ENCODE measurements around the gene MSI2. TPM values are rescaled to one million over a fixed set of nuclear protein-coding genes. Genes with fewer than 3 reads are reported as not detected.

The MSI2 gene
- polyA plus RNA-seq, 3 donors from 2014 or later = 0.88 to 3.6 (median 2.4) TPM

DNA sequence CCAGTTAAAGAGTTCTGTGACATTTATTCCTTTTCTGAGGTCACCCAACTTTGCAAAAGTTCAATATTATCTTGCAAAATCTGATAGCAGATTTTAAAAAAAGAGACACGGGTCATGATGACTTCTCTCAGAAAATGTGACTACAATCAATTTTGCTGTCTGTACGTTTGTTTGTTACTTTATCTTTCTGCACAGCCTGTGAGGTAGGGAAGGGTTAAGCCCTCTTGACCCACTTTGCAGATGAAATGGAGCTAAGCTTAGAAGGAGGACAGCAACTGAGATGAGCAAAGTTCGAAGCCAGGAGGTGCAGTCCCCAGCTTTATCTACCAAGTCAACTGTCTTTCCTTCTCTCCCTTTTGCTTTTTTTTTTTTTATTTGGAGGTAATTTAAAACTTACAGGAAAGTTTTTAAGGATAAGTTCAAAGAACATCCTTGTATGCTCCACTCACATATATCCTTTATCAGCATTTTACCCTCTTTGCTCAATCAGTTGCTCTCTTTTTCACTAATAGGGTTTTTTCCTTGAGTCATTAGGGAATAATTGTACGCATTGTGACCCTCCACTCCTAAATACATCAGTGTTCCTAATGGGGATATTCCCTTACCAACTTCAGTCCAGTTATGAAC lies 86.8 kb downstream of the MSI2 start:
- Mint-ChIP-seq H3K27ac (no peak overlapping the region), H3K4me1 (peaks cover 16 to 17% of the 10 kb centered on the region in 2 donors)

DNA sequence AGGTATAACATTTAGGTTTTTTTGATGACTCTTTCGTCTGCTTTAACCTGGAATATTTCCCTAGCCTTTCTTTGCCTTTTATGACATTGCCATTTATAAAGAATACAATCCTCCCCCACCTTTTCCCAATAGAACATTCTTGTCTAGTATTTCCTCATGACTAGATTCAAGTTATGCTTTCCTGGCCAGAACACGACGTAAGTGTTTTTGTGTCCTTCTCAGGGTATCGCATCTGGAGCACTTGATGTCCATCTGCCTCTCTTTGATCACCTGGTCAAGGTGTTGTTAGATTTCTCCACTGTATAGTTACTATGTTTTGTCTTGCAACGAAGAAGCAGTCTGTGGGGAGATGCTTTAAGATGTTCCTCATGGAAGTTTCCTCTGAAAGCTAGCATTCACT lies 87.4 kb downstream of the MSI2 start:
- peaks cover 0 to 2% (median 0%) of the 10 kb centered on the region in 3 donors for H3K27me3 Mint-ChIP-seq (ENCODE audit: low read depth in 3 of 3)
- H3K9me3 Mint-ChIP-seq = no peaks in the 10 kb centered on the region
- no peak for DNase-seq
- H3K4me1 Mint-ChIP-seq = peaks cover 9 to 11% of the 10 kb centered on the region in 2 donors
- no peak overlapping the region for H3K27ac Mint-ChIP-seq
- no peak overlapping the region for H3K4me3 Mint-ChIP-seq
- peaks cover 7 to 14% (median 10%) of the 10 kb centered on the region in 3 donors for H3K36me3 Mint-ChIP-seq

More for the DNA sequence above, 86.8 kb downstream of the MSI2 start:
- Mint-ChIP-seq H3K27me3 (ENCODE audit: low read depth in 3 of 3) (peaks cover 0 to 2% (median 0%) of the 10 kb centered on the region in 3 donors), H3K9me3 (no peaks in the 10 kb centered on the region), H3K4me3 (no peak overlapping the region), H3K36me3 (peaks cover 4 to 7% (median 4%) of the 10 kb centered on the region in 3 donors)
- DNase-seq = no peak

GRCh38 chr17:57344261-57344660 lies 87.9 kb downstream of the MSI2 start:
- DNase-seq = no peak
- peaks cover 0 to 2% (median 0%) of the 10 kb centered on the region in 3 donors for H3K27me3 Mint-ChIP-seq (ENCODE audit: low read depth in 3 of 3)
- H3K36me3 Mint-ChIP-seq = peaks cover 7 to 17% (median 13%) of the 10 kb centered on the region in 3 donors
- H3K4me3 Mint-ChIP-seq = no peak overlapping the region
- no peaks in the 10 kb centered on the region for H3K9me3 Mint-ChIP-seq
- no peak overlapping the region for H3K27ac Mint-ChIP-seq
- peaks cover 6 to 8% of the 10 kb centered on the region in 2 donors for H3K4me1 Mint-ChIP-seq

DNA sequence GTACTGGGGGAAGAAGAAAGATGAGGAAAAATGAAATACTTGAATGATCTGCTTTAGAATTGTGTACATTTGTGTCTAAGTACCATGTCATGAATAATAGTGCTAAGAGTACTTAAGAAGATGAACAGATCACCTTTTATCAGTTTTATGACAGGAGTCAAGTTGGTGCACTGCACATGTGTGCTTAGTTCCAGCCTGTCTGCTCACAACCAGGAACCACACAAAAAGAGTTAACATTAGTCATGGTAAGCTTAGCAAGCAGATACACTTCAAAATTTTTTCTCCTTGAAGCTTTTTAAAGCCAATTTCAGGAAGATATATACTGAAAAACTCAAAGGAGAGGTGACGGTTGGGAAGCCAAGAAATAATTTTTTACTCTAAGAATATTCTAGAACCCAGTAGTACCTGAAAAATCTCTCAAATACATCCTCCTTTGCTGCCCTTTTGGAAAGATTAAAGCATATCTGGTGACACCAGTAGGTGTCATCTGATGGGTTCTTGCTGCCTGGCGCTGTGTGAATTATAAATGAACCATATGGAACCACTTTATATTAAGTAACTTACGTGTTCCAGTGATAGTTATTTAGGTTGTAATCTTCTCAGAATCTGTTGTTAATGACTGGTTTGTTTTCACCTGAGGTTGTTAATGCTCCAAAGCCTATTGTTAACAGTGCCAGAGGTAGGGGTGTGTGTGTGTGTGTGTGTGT lies 93.4 kb downstream of the MSI2 start:
- Mint-ChIP-seq H3K36me3 (peaks cover 14 to 21% (median 16%) of the 10 kb centered on the region in 3 donors), H3K27me3 (ENCODE audit: low read depth in 3 of 3) (peaks cover 0 to 4% (median 2%) of the 10 kb centered on the region in 3 donors), H3K9me3 (no peaks in the 10 kb centered on the region), H3K4me1 (peaks cover 13 to 15% of the 10 kb centered on the region in 2 donors), H3K4me3 (no peak overlapping the region), H3K27ac (no peak overlapping the region)
- no peak for DNase-seq

- Mint-ChIP-seq H3K27ac (no peak overlapping the region), H3K4me1 (peaks cover 19 to 21% of the 10 kb centered on the region in 2 donors), H3K27me3 (ENCODE audit: low read depth in 3 of 3) (peaks cover 0 to 4% (median 2%) of the 10 kb centered on the region in 3 donors), H3K9me3 (no peaks in the 10 kb centered on the region), H3K4me3 (no peak overlapping the region), H3K36me3 (peaks cover 14 to 21% (median 16%) of the 10 kb centered on the region in 3 donors)
- DNase-seq = no peak
Observed at GRCh38 chr17:57350266-57350665, 93.9 kb downstream of the MSI2 start.

DNA sequence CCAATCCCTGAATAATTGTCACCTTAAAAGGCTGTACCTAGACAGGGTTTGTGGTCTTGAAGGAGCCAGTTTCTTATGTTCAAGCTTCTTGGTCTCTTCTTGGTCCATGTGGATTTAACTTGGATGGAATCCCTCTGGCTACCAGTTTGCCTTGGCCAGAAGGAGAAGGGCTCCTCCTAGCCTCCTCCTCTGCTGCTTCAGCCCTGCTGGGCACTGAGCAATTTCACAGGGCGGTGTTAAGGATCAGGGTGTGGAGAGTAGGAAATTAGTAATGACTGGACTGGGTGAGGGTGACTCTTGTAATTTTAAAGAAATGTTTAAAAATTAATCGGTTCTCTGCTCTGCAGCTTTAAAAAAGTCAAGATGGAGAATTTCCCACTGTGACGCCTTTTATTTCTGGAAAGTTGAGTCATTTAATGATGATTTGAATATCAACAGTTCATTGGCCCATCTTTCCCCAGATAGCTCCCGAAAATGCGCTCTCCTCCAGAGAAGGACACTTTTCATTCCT lies 96.4 kb downstream of the MSI2 start:
- H3K4me3 Mint-ChIP-seq = no peak overlapping the region

GRCh38 chr17:57354673-57355072 lies 98.3 kb downstream of the MSI2 start:
- Mint-ChIP-seq H3K27ac (peak overlapping the region in 5 of 6 donors; percentile 8 to 55 (median 24)), H3K4me3 (peak overlapping the region in 4 of 5 donors; percentile 3 to 34 (median 32)), H3K4me1 (peaks cover 56 to 57% of the 10 kb centered on the region in 2 donors), H3K27me3 (ENCODE audit: low read depth in 3 of 3) (peaks cover 0 to 4% (median 2%) of the 10 kb centered on the region in 3 donors), H3K36me3 (peaks cover 0 to 8% (median 5%) of the 10 kb centered on the region in 3 donors), H3K9me3 (no peaks in the 10 kb centered on the region)
- DNase-seq = no peak

More for the DNA sequence above, 96.4 kb downstream of the MSI2 start:
- Mint-ChIP-seq H3K4me1 (peaks cover 44 to 45% of the 10 kb centered on the region in 2 donors), H3K36me3 (peaks cover 14 to 20% (median 15%) of the 10 kb centered on the region in 3 donors), H3K27ac (no peak overlapping the region), H3K9me3 (no peaks in the 10 kb centered on the region), H3K27me3 (ENCODE audit: low read depth in 3 of 3) (peaks cover 0 to 4% (median 2%) of the 10 kb centered on the region in 3 donors)
- DNase-seq = no peak

DNA sequence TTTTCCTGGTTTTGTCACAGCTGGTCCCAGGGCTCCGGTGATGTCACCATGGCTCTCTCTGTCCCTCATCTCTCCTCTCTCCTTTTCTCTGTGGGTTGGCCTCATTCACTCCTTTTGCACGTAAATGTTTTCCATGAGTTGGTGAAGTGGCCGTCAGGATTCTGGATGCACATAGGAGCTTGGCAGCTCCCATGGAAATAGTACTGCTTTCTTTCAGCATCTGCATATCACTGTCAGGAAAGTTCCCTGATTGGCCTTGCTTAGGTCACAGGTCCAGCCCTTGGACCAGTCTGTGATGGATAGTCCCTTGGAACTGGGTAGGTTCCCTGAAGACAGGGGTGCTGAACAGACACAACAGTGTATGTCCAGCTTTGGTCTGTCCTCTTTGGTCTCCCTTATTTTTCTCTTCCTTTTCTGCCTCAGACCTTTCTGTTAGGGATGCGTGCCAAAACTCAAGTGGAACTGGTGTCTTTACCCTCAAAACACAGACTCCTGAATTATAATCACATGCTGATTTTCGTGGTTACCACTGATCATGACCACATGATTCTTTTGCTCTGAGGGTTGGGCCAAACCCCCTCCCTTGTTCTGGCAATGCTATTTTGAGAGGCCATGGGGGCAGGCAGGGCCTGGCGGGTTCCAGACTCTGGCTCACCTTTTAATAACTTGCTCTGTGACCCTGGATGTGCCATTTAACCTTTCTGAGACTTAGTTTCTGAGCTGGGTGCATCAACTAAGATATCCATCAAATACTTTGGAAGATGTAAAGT lies 99.0 kb downstream of the MSI2 start:
- peaks cover 0 to 8% (median 5%) of the 10 kb centered on the region in 3 donors for H3K36me3 Mint-ChIP-seq
- peaks cover 0 to 3% (median 2%) of the 10 kb centered on the region in 3 donors for H3K27me3 Mint-ChIP-seq (ENCODE audit: low read depth in 3 of 3)
- peaks cover 56 to 57% of the 10 kb centered on the region in 2 donors for H3K4me1 Mint-ChIP-seq
- DNase-seq = no peak
- H3K4me3 Mint-ChIP-seq = peak overlapping the region in 3 of 5 donors; percentile 3 to 26 (median 6)
- peak overlapping the region in 1 of 6 donors; percentile 14 for H3K27ac Mint-ChIP-seq
- H3K9me3 Mint-ChIP-seq = no peaks in the 10 kb centered on the region

DNA sequence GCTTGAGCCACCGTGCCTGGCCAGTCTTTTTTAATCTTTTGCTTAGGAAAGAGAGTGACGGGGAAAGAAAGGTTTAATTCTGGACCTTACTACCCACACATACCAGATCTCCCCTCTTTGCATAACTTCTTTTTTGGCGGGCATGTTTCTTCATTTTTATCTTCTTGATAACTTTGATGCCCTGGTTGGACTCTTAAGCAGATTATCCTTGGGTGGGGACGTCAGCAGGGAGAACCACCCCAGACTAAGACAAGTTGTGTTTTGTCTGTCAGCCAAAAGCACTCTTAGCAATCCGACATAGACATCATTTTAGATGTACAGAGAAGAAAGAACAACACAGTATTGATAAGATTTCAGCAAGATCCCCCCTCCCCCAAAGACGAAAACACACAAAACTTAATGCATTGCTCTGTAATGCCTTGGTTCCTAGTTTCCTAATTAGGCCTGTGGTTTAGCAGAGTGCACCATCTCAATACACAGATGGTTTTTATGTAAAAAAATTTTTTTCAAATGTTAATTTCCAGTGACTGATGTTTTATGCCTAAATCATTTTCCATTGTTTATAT lies 99.9 kb downstream of the MSI2 start:
- peaks cover 56 to 57% of the 10 kb centered on the region in 2 donors for H3K4me1 Mint-ChIP-seq
- no peaks in the 10 kb centered on the region for H3K9me3 Mint-ChIP-seq
- peaks cover 0 to 2% (median 0%) of the 10 kb centered on the region in 3 donors for H3K36me3 Mint-ChIP-seq
- peak overlapping the region in 2 of 6 donors; percentile 28 to 54 for H3K27ac Mint-ChIP-seq
- DNase-seq = no peak
- H3K4me3 Mint-ChIP-seq = peak overlapping the region; percentile 65 to 82 (median 79)
- peaks cover 0 to 3% (median 2%) of the 10 kb centered on the region in 3 donors for H3K27me3 Mint-ChIP-seq (ENCODE audit: low read depth in 3 of 3)

- peak overlapping the region; percentile 3 to 78 (median 35) for H3K27ac Mint-ChIP-seq
- H3K4me1 Mint-ChIP-seq = peaks cover 56 to 57% of the 10 kb centered on the region in 2 donors
Observed at GRCh38 chr17:57356719-57357391, 100.5 kb downstream of the MSI2 start.

DNA sequence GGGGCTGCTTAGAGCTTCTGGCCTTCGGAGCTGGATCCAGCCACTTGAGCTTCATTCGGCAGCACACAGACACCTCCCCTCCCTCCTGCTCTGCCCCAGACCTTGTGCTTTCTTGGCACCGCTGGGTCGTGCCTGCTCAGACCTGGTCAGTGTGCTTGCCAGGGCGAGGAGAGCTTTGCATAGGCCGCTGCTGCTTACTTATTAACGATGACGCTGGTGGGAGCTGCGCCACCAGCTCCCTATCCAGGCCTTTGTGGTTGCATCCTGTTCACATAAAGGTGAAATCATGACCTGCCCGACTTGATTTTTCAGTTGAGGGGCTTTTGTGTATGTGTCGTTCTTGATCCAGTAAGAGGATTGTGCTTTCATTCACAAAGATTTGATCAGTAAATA lies 101.1 kb downstream of the MSI2 start:
- no peak for DNase-seq
- H3K9me3 Mint-ChIP-seq = no peaks in the 10 kb centered on the region
- peaks cover 0 to 3% (median 2%) of the 10 kb centered on the region in 3 donors for H3K27me3 Mint-ChIP-seq (ENCODE audit: low read depth in 3 of 3)
- peaks cover 56 to 57% of the 10 kb centered on the region in 2 donors for H3K4me1 Mint-ChIP-seq
- H3K4me3 Mint-ChIP-seq = peak overlapping the region; percentile 52 to 82 (median 77)
- no peaks in the 10 kb centered on the region for H3K36me3 Mint-ChIP-seq
- H3K27ac Mint-ChIP-seq = peak overlapping the region in 5 of 6 donors; percentile 13 to 75 (median 43)

More at GRCh38 chr17:57356719-57357391, 100.5 kb downstream of the MSI2 start:
- Mint-ChIP-seq H3K4me3 (peak overlapping the region; percentile 65 to 82 (median 79)), H3K27me3 (ENCODE audit: low read depth in 3 of 3) (peaks cover 0 to 3% (median 2%) of the 10 kb centered on the region in 3 donors), H3K9me3 (no peaks in the 10 kb centered on the region), H3K36me3 (no peaks in the 10 kb centered on the region)
- peak in 1 of 3 donors; percentile 12 for DNase-seq

GRCh38 chr17:57357830-57358430 lies 101.6 kb downstream of the MSI2 start:
- Mint-ChIP-seq H3K9me3 (no peaks in the 10 kb centered on the region), H3K4me1 (peaks cover 56 to 57% of the 10 kb centered on the region in 2 donors), H3K4me3 (peak overlapping the region; percentile 52 to 82 (median 77)), H3K27ac (peak overlapping the region in 5 of 6 donors; percentile 13 to 75 (median 43)), H3K36me3 (no peaks in the 10 kb centered on the region), H3K27me3 (ENCODE audit: low read depth in 3 of 3) (peaks cover 0 to 3% (median 2%) of the 10 kb centered on the region in 3 donors)
- no peak for DNase-seq

Measured in immature natural killer cell (primary cell).